HepG2 (cell line): Measurements from ENCODE around the gene KRT6B. TPM values are rescaled to one million over a fixed set of nuclear protein-coding genes. Genes with fewer than 3 reads are reported as not detected.

Experiments
- ATAC-seq: fragments of 200-7000 bp; cut with Tn5 transposase; 3 replicates; pipeline ENCODE4 v1.9.1; 2020; ENCODE audit warnings: mild to moderate bottlenecking, moderate library complexity
- BruUV-seq: library from RNA; stranded (reverse); fragments of 400-500 nt; replicated peaks from 2 replicates; lab custom pipeline; 2021; lab: Mats Ljungman, UMichigan
- CTCF ChIA-PET: fragments of 300-600 bp; formaldehyde crosslinking; extraction: SDS; loops from one replicate; lab custom pipeline; 2021; ENCODE audit warnings: low total read pairs, inconsistent platforms, low intra/inter-chr PET ratio; lab: Yijun Ruan, JAX
- POLR2A ChIA-PET: fragments of 350-600 bp; sonication (Branson Sonifier 250); formaldehyde crosslinking; loops from one replicate; lab custom pipeline; 2020; ENCODE audit warnings: antibody characterized with exemption, inconsistent platforms; lab: Yijun Ruan, JAX
- DNase-seq: peaks from one replicate; pipeline ENCODE4 v3.0.0-alpha.2; 2015; ENCODE audit warnings: low spot score
- FAIRE-seq: peaks from 3 replicates; lab custom pipeline; 2011; peaks lifted over from hg19 to GRCh38; lab: Jason Lieb, UNC
- H2AFZ ChIP-seq: one replicate; pipeline ENCODE4 v1.6.1; 2011; ENCODE audit warnings: low read length, inconsistent platforms
- H3K27ac ChIP-seq: fragments of 300-600 bp; 3 replicates; pipeline ENCODE4 v1.8.0; 2011; ENCODE audit warnings: mixed run types, mild to moderate bottlenecking, mixed read lengths, low read length, inconsistent platforms; ENCODE audit not compliant: insufficient read depth; ENCODE audit errors: extremely low read length
- H3K27me3 ChIP-seq, 2 experiments: fragments of 200-600 bp in 1 of 2; 2 replicates in 1 of 2; 3 replicates in 1 of 2; pipeline versions ENCODE4 v1.6.0 to v1.8.0; 2011; ENCODE audit warnings: low read length in 2 of 2, mild to moderate bottlenecking in 2 of 2, moderate library complexity in 2 of 2, inconsistent platforms in 1 of 2; ENCODE audit not compliant: insufficient read depth in 2 of 2, control insufficient read depth in 1 of 2
- H3K36me3 ChIP-seq, 2 experiments: fragments of 200-600 bp in 1 of 2; replicated peaks in 1 of 2; 2 replicates in 1 of 2; 3 replicates in 1 of 2; pipeline versions ENCODE4 v1.5.1 to v1.8.0; 2011; ENCODE audit warnings: low read length in 2 of 2, inconsistent platforms in 1 of 2; ENCODE audit not compliant: insufficient read depth in 2 of 2, control insufficient read depth in 1 of 2
- H3K4me1 ChIP-seq: 2 replicates; pipeline ENCODE4 v1.5.1; 2012; ENCODE audit warnings: low read length, inconsistent platforms; ENCODE audit not compliant: insufficient read depth
- H3K4me2 ChIP-seq: 2 replicates; pipeline ENCODE4 v1.6.0; 2011; ENCODE audit warnings: low read depth, low read length, inconsistent platforms
- H3K4me3 ChIP-seq, 3 experiments: fragments of 200-600 bp in 1 of 3; sonication (generic), shearing (Covaris generic) in 1 of 3; replicated peaks in 1 of 3; 2 replicates each; pipeline ENCODE4 v1.5.1; 2011 to 2016; ENCODE audit warnings: low read length in 3 of 3, inconsistent platforms in 2 of 3, low read depth in 2 of 3, mild to moderate bottlenecking in 2 of 3, control low read depth in 1 of 3, mixed read lengths in 1 of 3; ENCODE audit not compliant: insufficient read depth in 1 of 3
- H3K79me2 ChIP-seq: one replicate; pipeline ENCODE4 v1.6.1; 2011; ENCODE audit warnings: low read length, inconsistent platforms; ENCODE audit not compliant: insufficient read depth
- H3K9ac ChIP-seq: 2 replicates; pipeline ENCODE4 v1.6.0; 2011; ENCODE audit warnings: mild to moderate bottlenecking, low read depth, low read length, inconsistent platforms; ENCODE audit not compliant: insufficient read depth
- H3K9me3 ChIP-seq: 2 replicates; pipeline ENCODE4 v1.5.1; 2012; ENCODE audit warnings: mild to moderate bottlenecking, low read length
- H4K20me1 ChIP-seq: 2 replicates; pipeline ENCODE4 v1.6.0; 2011; ENCODE audit warnings: inconsistent platforms, mild to moderate bottlenecking, low read length, moderate library complexity; ENCODE audit not compliant: insufficient read depth
- CENPX ChIP-seq: sonication (generic); formaldehyde crosslinking; IDR thresholded peaks from 2 replicates; pipeline ENCODE4 v1.9.0; 2021; ENCODE audit warnings: mild to moderate bottlenecking, missing genetic modification reagents, moderate library complexity
- ZBTB20 ChIP-seq: sonication (generic); formaldehyde crosslinking; IDR thresholded peaks from 2 replicates; pipeline ENCODE4 v1.8.1; 2023; ENCODE audit warnings: missing genetic modification reagents, low read depth, mild to moderate bottlenecking, borderline replicate concordance
- ZMYM3 ChIP-seq: sonication (generic); formaldehyde crosslinking; IDR thresholded peaks from 2 replicates; pipeline ENCODE4 v1.5.1; 2020; ENCODE audit warnings: mild to moderate bottlenecking, missing genetic modification reagents
- ZNF318 ChIP-seq: sonication (generic); formaldehyde crosslinking; IDR thresholded peaks from 2 replicates; pipeline ENCODE4 v1.4.0; 2020; ENCODE audit warnings: mild to moderate bottlenecking, missing genetic modification reagents
- ZNF407 ChIP-seq: sonication (generic); formaldehyde crosslinking; IDR thresholded peaks from one replicate; pipeline ENCODE4 v1.5.1; 2020; ENCODE audit warnings: mild to moderate bottlenecking, missing genetic modification reagents; ENCODE audit errors: not compliant biosample characterization
- ZNF563 ChIP-seq: sonication (generic); formaldehyde crosslinking; IDR thresholded peaks from 2 replicates; pipeline ENCODE4 v1.8.0; 2022; ENCODE audit warnings: mild to moderate bottlenecking, moderate library complexity, missing genetic modification reagents
- ZNF777 ChIP-seq: sonication (generic); formaldehyde crosslinking; IDR thresholded peaks from 2 replicates; pipeline ENCODE4 v1.4.0; 2020; ENCODE audit warnings: missing genetic modification reagents
- WGBS: methylation state at CpG from one replicate; pipeline ENCODE4 v1.1.6; 2017; ENCODE audit warnings: low lambda C conversion rate; 5-methylcytosine and 5-hydroxymethylcytosine counted together
- in situ Hi-C: cut with HindIII; loops from 2 replicates; pipeline ENCODE4 v1.10.0; 2017; ENCODE audit warnings: low pct_unique_long_range_greater_than_20kb; ENCODE audit not compliant: extremely low pct_ligation_motif_present
- intact Hi-C: fragments of 100-400 bp; cut with micrococcal nuclease; formaldehyde crosslinking; loops from one replicate; pipeline ENCODE4 v1.10.0; 2022; ENCODE audit not compliant: unreplicated experiment
- polyA plus RNA-seq, 8 experiments: library from polyadenylated mRNA; depleted of rRNA in 3 of 8; stranded (reverse) in 7 of 8; unstranded in 1 of 8; fragments of >200 nt; fragmentation: Illumina TruSeq in 4 of 8; extraction: Trizol in 4 of 8; gene quantifications; 2 replicates each; pipeline versions ENCODE4 v1.2.1 to v1.2.3, GENCODE V29; 2011 to 2016; ENCODE audit warnings: low read depth in 4 of 8, missing spikeins in 1 of 8, mixed read lengths in 1 of 8; ENCODE audit not compliant: insufficient read depth in 1 of 8
- total RNA-seq, 5 experiments: library from RNA; depleted of rRNA; stranded (reverse); fragments of >200 nt; fragmentation: Illumina TruSeq; extraction: Trizol; gene quantifications; 2 replicates each; pipeline ENCODE4 v1.2.3, GENCODE V29; 2016; ENCODE audit warnings: low read depth in 1 of 5

The KRT6B gene
- total and polyA plus RNA-seq, 2 of the 13 experiments (the other 11 are each of a cell fraction or from before 2014, with no cell fraction given), result not detected

GRCh38 chr12:52437508-52437907 lies 14.4 kb downstream of the KRT6B start:
- DNase-seq (no peak), ATAC-seq (no peak), FAIRE-seq (no peak)
- in situ Hi-C loops (no loop called here), intact Hi-C loops (no loop called here)
- Histone ChIP-seq H3K9me3 (no peaks in the 10 kb centered on the region), H3K27me3 (peaks cover 3 to 4% of the 10 kb centered on the region in 2 experiments; a peak in 3 of 5 replicates), H3K4me2 (no peak overlapping the region), H3K36me3 (no peaks in the 10 kb centered on the region), H3K79me2 (no peaks in the 10 kb centered on the region), H3K27ac (no peak overlapping the region), H2AFZ (no peak overlapping the region), H3K4me3 (no peak overlapping the region), H3K9ac (no peak overlapping the region), H4K20me1 (no peaks in the 10 kb centered on the region), H3K4me1 (peaks cover 13% of the 10 kb centered on the region)
- CTCF ChIA-PET, result no interaction called here
- POLR2A ChIA-PET, result no interaction called here
- BruUV-seq, result no TSS peak
- WGBS, result 36% methylated on average over 4 of the region's 9 CpGs
- TF ChIP-seq ZBTB20 (CRISPR knock-in tag) (no peak), ZNF563 (no peak), ZNF407 (CRISPR knock-in tag) (no peak), ZNF777 (CRISPR knock-in tag) (no peak), CENPX (CRISPR knock-in tag) (no peak), ZNF318 (CRISPR knock-in tag) (no peak), ZMYM3 (CRISPR knock-in tag) (no peak)
